ENCODE measurements around the gene SLC2A9.

The SLC2A9 gene

DNA sequence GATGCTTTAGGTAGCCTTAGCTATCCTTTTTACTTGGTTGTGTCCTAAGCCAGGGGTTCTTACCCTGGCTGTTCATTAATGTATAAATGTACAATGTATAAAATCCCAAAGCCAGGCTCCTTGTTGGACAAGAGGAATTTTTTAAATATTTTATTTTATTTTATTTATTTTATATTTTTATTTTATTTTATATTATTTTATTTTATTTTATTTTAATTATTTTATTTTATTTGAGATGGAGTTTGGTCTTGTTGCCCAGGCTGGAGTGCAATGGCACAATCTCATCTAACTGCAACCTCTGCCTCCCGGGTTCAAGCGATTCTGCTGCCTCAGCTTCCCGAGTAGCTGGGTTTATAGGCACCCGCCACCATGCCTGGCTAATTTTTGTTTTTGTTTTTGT lies 8.1 kb upstream of the SLC2A9 start:
- in situ Hi-C loops (cut with MboI; ENCODE audit: low pct_unique_long_range_greater_than_20kb, low sequenced_read_pairs, unreplicated experiment), result no loop called here
- DNase-seq (ENCODE audit: low spot score), result no peak
- TF ChIP-seq, protein P1, sequence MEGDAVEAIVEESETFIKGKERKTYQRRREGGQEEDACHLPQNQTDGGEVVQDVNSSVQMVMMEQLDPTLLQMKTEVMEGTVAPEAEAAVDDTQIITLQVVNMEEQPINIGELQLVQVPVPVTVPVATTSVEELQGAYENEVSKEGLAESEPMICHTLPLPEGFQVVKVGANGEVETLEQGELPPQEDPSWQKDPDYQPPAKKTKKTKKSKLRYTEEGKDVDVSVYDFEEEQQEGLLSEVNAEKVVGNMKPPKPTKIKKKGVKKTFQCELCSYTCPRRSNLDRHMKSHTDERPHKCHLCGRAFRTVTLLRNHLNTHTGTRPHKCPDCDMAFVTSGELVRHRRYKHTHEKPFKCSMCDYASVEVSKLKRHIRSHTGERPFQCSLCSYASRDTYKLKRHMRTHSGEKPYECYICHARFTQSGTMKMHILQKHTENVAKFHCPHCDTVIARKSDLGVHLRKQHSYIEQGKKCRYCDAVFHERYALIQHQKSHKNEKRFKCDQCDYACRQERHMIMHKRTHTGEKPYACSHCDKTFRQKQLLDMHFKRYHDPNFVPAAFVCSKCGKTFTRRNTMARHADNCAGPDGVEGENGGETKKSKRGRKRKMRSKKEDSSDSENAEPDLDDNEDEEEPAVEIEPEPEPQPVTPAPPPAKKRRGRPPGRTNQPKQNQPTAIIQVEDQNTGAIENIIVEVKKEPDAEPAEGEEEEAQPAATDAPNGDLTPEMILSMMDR (IDR thresholded peaks at IDR 0.05; ENCODE audit: extremely low read depth, insufficient read depth, missing control alignments), result no peak

GRCh38 chr4:10028910-10029309 lies 7.6 kb upstream of the SLC2A9 start:
- DNase-seq (ENCODE audit: low spot score), result no peak
- TF ChIP-seq, protein P1 (IDR thresholded peaks at IDR 0.05; ENCODE audit: extremely low read depth, insufficient read depth, missing control alignments), result no peak
- in situ Hi-C loops (cut with MboI; ENCODE audit: low pct_unique_long_range_greater_than_20kb, low sequenced_read_pairs, unreplicated experiment), result no loop called here

- no peak for DNase-seq (ENCODE audit: low spot score)
- in situ Hi-C loops (cut with MboI; ENCODE audit: low pct_unique_long_range_greater_than_20kb, low sequenced_read_pairs, unreplicated experiment), result no loop called here
- TF ChIP-seq, protein P1 (IDR thresholded peaks at IDR 0.05; ENCODE audit: extremely low read depth, insufficient read depth, missing control alignments), result no peak
Measured at GRCh38 chr4:10026485-10026884, 5.2 kb upstream of the SLC2A9 start.

DNA sequence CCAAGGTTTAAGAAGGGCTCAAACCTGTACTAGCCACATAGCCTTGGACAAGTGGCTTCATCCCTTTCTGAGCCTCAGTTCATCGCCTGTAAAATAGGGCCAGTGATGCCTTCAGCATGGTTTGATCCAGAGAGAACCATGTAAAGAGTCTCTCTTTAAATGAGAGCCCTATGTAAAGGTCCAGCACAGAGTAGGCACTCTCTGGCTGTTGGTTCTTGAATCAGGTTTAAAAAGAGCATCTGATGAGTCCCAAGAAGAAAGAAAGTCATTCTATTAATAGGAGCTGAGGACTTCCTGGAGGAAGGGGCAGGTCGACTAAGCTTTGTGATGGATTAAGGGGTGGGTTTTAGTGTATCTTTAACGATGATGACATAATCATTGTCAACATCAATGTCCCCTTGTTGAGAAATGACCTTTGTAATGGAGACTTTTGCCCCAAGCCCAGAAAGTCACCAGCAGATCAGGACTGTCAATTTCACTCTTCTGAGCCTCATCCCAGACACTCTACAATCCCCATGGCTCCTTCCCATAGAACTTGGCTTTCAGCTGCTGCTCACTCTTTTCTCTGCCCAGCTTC lies 4.0 kb upstream of the SLC2A9 start:
- in situ Hi-C loops (cut with MboI; ENCODE audit: low pct_unique_long_range_greater_than_20kb, low sequenced_read_pairs, unreplicated experiment), result no loop called here
- DNase-seq (ENCODE audit: low spot score), result no peak
- TF ChIP-seq, protein P1 (IDR thresholded peaks at IDR 0.05; ENCODE audit: extremely low read depth, insufficient read depth, missing control alignments), result no peak

GRCh38 chr4:10024303-10024702 lies 3.0 kb upstream of the SLC2A9 start:
- TF ChIP-seq, protein P1 (IDR thresholded peaks at IDR 0.05; ENCODE audit: extremely low read depth, insufficient read depth, missing control alignments), result no peak
- in situ Hi-C loops (cut with MboI; ENCODE audit: low pct_unique_long_range_greater_than_20kb, low sequenced_read_pairs, unreplicated experiment), result no loop called here
- DNase-seq (ENCODE audit: low spot score), result no peak

DNA sequence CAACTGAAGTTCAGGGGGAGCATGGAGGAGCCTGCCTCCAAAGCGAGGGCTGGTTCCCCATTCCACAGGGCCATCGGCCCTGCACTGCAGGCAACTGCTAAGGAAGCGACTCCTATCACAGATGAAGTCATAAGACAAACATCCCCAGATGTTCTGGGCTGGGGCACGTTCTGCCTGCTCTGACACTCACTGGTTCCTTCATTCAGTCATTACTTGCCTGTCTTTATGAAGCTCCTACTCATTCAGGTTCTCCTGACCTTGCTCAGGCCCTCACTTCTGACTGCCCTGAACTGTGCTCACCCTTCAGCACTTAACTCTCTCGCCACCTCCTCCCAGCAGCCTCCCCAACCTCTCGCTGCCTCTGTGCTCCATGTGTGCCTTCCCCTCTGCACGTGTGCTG lies 2.5 kb upstream of the SLC2A9 start:
- no peak for DNase-seq (ENCODE audit: low spot score)
- in situ Hi-C loops (cut with MboI; ENCODE audit: low pct_unique_long_range_greater_than_20kb, low sequenced_read_pairs, unreplicated experiment), result no loop called here
- TF ChIP-seq, protein P1 (IDR thresholded peaks at IDR 0.05; ENCODE audit: extremely low read depth, insufficient read depth, missing control alignments), result no peak

GRCh38 chr4:10023050-10023419 lies 1.7 kb upstream of the SLC2A9 start:
- no peak for DNase-seq (ENCODE audit: low spot score)
- TF ChIP-seq, protein P1 (IDR thresholded peaks at IDR 0.05; ENCODE audit: extremely low read depth, insufficient read depth, missing control alignments), result no peak
- in situ Hi-C loops (cut with MboI; ENCODE audit: low pct_unique_long_range_greater_than_20kb, low sequenced_read_pairs, unreplicated experiment), result no loop called here
